GM19438 (cell line): ENCODE measurements around the gene NUP98.
"Not testable (repeated sequence)": the region's sequence is repeated elsewhere in the genome, so short reads cannot be mapped to it uniquely, and the experiment has no call there.

ENCODE experiments used
- ATAC-seq: cut with Tn5 transposase; IDR thresholded peaks from one replicate; pipeline ENCODE4 v1.9.1; 2021; ENCODE audit warnings: low read depth; ENCODE audit not compliant: unreplicated experiment

NUP98 gene

GRCh38 chr11:3802011-3802790 lies 4.8 kb upstream of the NUP98 start:
- no peak for ATAC-seq

GRCh38 chr11:3799873-3800272 lies 2.5 kb upstream of the NUP98 start:
- ATAC-seq, result no peak

DNA sequence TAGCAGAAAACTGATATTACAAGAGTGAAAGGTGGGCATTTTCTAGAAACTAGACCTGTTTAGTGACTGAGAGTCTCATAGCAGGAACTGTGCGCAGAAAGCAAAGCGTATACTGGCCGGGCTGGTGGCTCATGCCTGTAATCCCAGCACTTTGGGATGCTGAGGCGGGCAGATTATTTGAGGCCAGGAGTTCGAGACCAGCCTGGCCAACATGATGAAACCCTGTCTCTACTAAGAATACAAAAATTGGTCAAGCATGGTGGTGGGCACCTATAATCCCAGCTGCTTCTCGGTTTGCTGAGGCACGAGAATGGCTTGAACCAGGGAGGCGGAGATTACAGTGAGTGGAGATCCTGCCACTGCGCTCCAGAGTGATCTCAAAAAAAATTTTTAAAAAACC lies 1.8 kb upstream of the NUP98 start:
- no peak for ATAC-seq

GRCh38 chr11:3796801-3797328 lies 489 bp downstream of the NUP98 start:
- ATAC-seq, result peak; percentile 37

DNA sequence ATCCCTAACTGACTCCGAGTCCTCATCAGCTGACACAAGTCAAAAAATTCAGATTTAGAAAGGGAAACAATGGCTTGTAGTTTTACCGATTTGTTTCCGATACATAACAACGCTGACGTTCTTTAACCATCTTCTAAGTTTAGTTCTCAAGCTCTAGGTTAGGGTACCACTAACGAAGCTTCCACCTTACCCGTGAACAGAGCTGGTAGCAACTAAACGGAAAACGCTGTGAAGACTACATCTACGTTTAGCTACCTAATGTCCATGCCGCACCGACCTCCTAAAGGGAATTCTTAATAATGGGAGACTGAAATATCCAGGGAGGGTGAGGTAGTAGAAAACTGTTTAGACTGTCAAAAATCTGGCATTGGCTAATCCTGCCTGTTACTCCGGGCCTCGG lies 1.0 kb downstream of the NUP98 start:
- ATAC-seq, result no peak

GRCh38 chr11:3796002-3796311 lies 1.4 kb downstream of the NUP98 start:
- no peak for ATAC-seq

DNA sequence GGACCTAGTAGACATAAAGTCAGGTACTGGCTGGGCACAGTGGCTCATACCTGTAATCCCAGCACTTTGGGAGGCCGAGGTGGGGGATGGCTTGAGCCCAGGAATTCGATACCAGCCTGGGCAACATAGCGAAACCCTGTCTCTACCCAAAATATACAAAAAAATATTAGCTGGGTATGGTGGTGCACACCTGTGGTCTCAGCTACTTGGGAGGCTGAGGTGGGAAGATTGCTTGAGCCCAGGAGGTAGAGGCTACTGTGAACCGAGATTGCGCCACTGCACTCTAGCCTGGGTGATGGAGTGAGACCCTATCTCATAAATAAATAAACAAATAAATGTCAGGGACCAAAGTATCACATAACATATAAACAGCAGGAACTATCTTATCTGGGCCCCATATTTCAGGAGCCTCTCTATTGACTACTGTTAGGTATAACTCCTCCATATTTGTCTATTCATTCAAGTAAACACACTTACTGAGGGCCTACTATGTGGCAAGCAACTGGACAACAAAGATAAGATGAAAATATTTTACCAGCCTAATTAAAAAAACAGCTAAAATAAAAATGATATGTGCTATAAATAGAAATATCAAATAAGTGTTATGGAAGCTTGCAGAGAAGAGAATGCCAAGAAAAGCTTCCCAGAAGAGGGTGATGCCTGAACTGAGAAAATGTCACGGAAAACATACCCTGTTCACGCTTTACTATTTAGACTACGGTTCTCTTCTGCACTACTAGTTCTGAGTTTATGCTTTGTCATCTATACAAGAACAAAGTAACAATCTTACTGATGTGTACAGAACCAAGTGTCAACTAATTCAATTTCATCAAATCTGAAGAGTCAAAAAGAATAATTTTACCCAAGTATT lies 2.0 kb downstream of the NUP98 start:
- ATAC-seq, result no peak

- not testable (repeated sequence) for ATAC-seq
Observed at GRCh38 chr11:3794387-3794786, 3.0 kb downstream of the NUP98 start.

DNA sequence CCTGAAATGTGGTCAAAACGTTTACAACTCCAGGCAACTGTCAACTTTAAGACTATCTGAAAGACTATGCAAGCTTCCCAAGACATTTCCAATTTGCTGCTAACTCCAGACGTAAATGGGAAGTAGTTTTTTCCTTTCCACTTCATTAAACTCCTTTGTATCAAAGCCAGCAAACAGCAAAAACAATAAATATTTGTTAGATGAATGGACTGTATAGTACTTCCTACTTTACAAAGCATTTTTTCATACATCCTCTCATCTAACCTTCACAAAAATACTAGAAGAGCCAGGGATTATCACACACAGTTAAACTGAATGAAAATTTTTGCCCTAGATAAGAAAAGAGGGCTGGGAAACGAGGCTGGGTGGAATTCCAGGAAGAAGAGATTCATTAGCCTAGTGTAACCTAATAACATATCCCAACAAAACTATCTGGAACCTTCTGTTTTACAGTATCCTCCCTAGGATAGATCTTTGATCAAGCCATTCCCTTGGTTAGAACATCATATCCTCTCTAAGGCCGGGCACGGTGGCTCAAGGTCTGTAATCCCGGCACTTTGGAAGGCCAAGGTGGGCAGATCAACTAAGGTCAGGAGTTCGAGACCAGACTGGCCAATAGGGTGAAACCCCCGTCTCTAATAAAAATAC lies 10.4 kb downstream of the NUP98 start:
- ATAC-seq, result no peak

GRCh38 chr11:3783611-3784010 lies 13.7 kb downstream of the NUP98 start:
- no peak for ATAC-seq

GRCh38 chr11:3782963-3783362 lies 14.4 kb downstream of the NUP98 start:
- no peak for ATAC-seq

- no peak for ATAC-seq
Observed at GRCh38 chr11:3781423-3781822, 15.9 kb downstream of the NUP98 start.

- no peak for ATAC-seq
Observed at GRCh38 chr11:3775736-3776406, 21.5 kb downstream of the NUP98 start.

- no peak for ATAC-seq
Observed at GRCh38 chr11:3773180-3773579, 24.2 kb downstream of the NUP98 start.

DNA sequence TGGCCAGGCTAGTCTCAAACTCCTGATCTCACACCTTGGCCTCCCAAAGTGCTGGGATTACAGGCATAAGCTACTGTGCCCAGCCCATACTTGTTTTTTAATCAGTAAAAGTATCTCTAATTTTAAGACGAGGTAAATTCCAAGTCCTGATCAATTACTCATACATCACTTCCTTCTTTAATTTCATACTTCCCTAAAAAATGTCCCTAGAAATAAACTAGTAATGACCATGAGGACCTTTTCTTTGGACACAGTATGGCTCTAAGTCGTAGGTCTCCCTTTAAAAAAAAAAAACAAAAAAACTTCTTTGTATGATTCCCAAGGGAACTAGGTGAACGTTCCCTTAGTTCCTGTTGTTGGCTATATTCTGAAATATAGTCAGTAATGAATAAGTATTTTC lies 29.8 kb downstream of the NUP98 start:
- ATAC-seq, result no peak

GRCh38 chr11:3766836-3767235 lies 30.5 kb downstream of the NUP98 start:
- not testable (repeated sequence) for ATAC-seq

GRCh38 chr11:3764266-3764665 lies 33.1 kb downstream of the NUP98 start:
- no peak for ATAC-seq

GRCh38 chr11:3755151-3755550 lies 42.2 kb downstream of the NUP98 start:
- ATAC-seq, result no peak

DNA sequence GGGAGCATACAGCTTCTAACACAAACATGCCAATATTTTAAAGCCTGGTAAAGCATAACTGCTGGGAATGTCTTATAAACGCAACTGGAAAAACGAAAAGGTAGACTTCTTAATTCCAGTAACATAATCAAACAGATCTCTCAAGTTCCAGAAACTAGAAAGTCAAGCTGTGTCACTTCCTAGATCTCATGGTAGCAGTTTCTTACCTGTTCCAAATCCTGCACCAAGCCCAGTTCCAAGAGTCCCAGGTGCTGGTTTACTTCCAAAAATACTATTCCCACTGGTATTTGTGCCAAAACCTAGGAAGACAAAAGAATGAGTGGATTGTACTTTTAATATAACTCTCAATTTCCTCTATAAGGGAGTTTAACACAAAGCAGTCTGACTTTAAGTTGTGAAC lies 44.2 kb downstream of the NUP98 start:
- ATAC-seq, result no peak

- ATAC-seq, result no peak
Observed at GRCh38 chr11:3747704-3748103, 49.6 kb downstream of the NUP98 start.

DNA sequence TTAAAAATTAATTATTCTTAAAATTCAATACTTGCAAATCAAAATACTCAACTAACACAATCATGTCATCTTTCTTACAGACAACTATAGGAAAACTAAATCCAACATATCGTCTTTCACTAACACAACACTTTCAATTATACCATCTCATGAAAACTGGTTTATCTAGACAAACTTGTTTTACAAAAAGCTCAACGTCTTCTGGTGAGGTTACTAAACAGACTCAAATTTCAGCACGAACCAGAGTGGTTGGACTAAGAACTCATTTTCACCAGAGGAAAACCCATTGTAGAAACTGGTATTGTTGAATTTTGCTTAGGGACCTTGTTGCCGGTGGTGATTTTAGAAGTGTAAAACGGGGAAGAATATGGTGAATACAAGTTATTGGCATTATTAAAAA lies 52.2 kb downstream of the NUP98 start:
- ATAC-seq, result no peak
